ENCODE results near the gene CDH20. TPM values are rescaled to one million over a fixed set of nuclear protein-coding genes. Genes with fewer than 3 reads are reported as not detected.

Gene CDH20
- total and polyA plus RNA-seq, 10 donors = 0.04 to 0.05 TPM; not detected in 8

- Histone ChIP-seq H3K27ac (no peak overlapping the region), H3K27me3 (replicated peaks in 1 of 7) (peaks cover 0 to 19% (median 0%) of the 10 kb centered on the region in 7 donors), H3K36me3 (no peaks in the 10 kb centered on the region), H3K4me3 (no peak overlapping the region), H3K9me3 (no peaks in the 10 kb centered on the region), H3K4me1 (no peaks in the 10 kb centered on the region)
- TF ChIP-seq POLR2AphosphoS5 (IDR thresholded peaks at IDR 0.05) = no peak
- TF ChIP-seq POLR2A (IDR thresholded peaks at IDR 0.05) = no peak
- TF ChIP-seq CTCF (IDR thresholded peaks at IDR 0.05 in 8 of 11, conservative IDR thresholded peaks at IDR 0.05 in 3 of 11) = no peak
- no peak for DNase-seq
- intact Hi-C loops (cut with DNase I; ENCODE audit: low total_unique reads) = no loop called here
- WGBS, 5 donors = 83 to 86% (median 86%) methylated on average over 18 of the region's 18 CpGs
These were observed 163.1 kb downstream of the CDH20 start for GRCh38 chr18:61496374-61496773.

- Histone ChIP-seq H3K36me3 (no peaks in the 10 kb centered on the region), H3K27ac (no peak overlapping the region), H3K4me1 (no peaks in the 10 kb centered on the region), H3K9me3 (no peaks in the 10 kb centered on the region), H3K4me3 (no peak overlapping the region), H3K27me3 (replicated peaks in 1 of 7) (peaks cover 0 to 19% (median 0%) of the 10 kb centered on the region in 7 donors)
- WGBS, 5 donors = 62 to 92% (median 84%) methylated on average over 3 of the region's 3 CpGs
- DNase-seq = no peak
- TF ChIP-seq CTCF (IDR thresholded peaks at IDR 0.05 in 8 of 11, conservative IDR thresholded peaks at IDR 0.05 in 3 of 11) = no peak
- TF ChIP-seq POLR2AphosphoS5 (IDR thresholded peaks at IDR 0.05) = no peak
- no peak for TF ChIP-seq POLR2A (IDR thresholded peaks at IDR 0.05)
- intact Hi-C loops (cut with DNase I; ENCODE audit: low total_unique reads) = no loop called here
These were observed 164.2 kb downstream of the CDH20 start for GRCh38 chr18:61497422-61497821.

- Histone ChIP-seq H3K36me3 (no peaks in the 10 kb centered on the region), H3K27ac (no peak overlapping the region), H3K27me3 (replicated peaks in 1 of 7) (peaks cover 0 to 30% (median 0%) of the 10 kb centered on the region in 7 donors), H3K4me1 (no peaks in the 10 kb centered on the region), H3K9me3 (no peaks in the 10 kb centered on the region), H3K4me3 (no peak overlapping the region)
- DNase-seq = no peak
- intact Hi-C loops (cut with DNase I; ENCODE audit: low total_unique reads) = loop anchor here (5.0 kb wide), 1 partner anchor 175 kb away; no protein-coding TSS in a partner anchor
- TF ChIP-seq POLR2AphosphoS5 (IDR thresholded peaks at IDR 0.05) (no peak), CTCF (IDR thresholded peaks at IDR 0.05 in 8 of 11, conservative IDR thresholded peaks at IDR 0.05 in 3 of 11) (peak in 10 of 11 experiments; percentile 28 to 76 (median 60)), POLR2A (IDR thresholded peaks at IDR 0.05) (no peak)
- WGBS, 5 donors = 0 to 11% (median 0%) methylated on average over 1 of the region's 1 CpG
These were observed 169.2 kb downstream of the CDH20 start for GRCh38 chr18:61502472-61502871.

GRCh38 chr18:61503688-61504087 is 170.5 kb downstream of the CDH20 start:
- DNase-seq = no peak
- TF ChIP-seq CTCF (IDR thresholded peaks at IDR 0.05 in 8 of 11, conservative IDR thresholded peaks at IDR 0.05 in 3 of 11) = no peak
- TF ChIP-seq POLR2A (IDR thresholded peaks at IDR 0.05) = no peak
- no peak for TF ChIP-seq POLR2AphosphoS5 (IDR thresholded peaks at IDR 0.05)
- Histone ChIP-seq H3K27me3 (replicated peaks in 1 of 7) (peaks cover 0 to 30% (median 0%) of the 10 kb centered on the region in 7 donors), H3K36me3 (no peaks in the 10 kb centered on the region), H3K4me3 (no peak overlapping the region), H3K9me3 (peaks cover 0 to 6% (median 0%) of the 10 kb centered on the region in 8 donors), H3K27ac (no peak overlapping the region), H3K4me1 (no peaks in the 10 kb centered on the region)
- intact Hi-C loops (cut with DNase I; ENCODE audit: low total_unique reads) = loop anchor here (5.0 kb wide), 1 partner anchor 176 kb away; no protein-coding TSS in a partner anchor
- WGBS, 5 donors = 51 to 61% (median 55%) methylated on average over 3 of the region's 3 CpGs
